ENCODE measurements around the gene PEX10.
A peak's percentile ranks its signal among the peaks of the same experiment; 100 is the strongest.

PEX10 gene

GRCh38 chr1:2425892-2426291 lies 13.5 kb upstream of the PEX10 start:
- DNase-seq (ENCODE audit: low read depth in 2 of 2), result no peak

- DNase-seq (ENCODE audit: low read depth in 2 of 2), result no peak
These were observed 10.2 kb upstream of the PEX10 start for GRCh38 chr1:2422523-2422922.

- no peak for DNase-seq (ENCODE audit: low read depth in 2 of 2)
These were observed 7.1 kb upstream of the PEX10 start for GRCh38 chr1:2419416-2419815.

- no peak for DNase-seq (ENCODE audit: low read depth in 2 of 2)
These were observed 6.5 kb upstream of the PEX10 start for GRCh38 chr1:2418791-2419320.

GRCh38 chr1:2417833-2418225 lies 5.5 kb upstream of the PEX10 start:
- DNase-seq (ENCODE audit: low read depth in 2 of 2), result no peak

GRCh38 chr1:2417083-2417832 lies 4.9 kb upstream of the PEX10 start:
- no peak for DNase-seq (ENCODE audit: low read depth in 2 of 2)

- no peak for DNase-seq (ENCODE audit: low read depth in 2 of 2)
These were observed 4.0 kb upstream of the PEX10 start for GRCh38 chr1:2416403-2416802.

- DNase-seq (ENCODE audit: low read depth in 2 of 2), result no peak
These were observed 3.4 kb upstream of the PEX10 start for GRCh38 chr1:2415801-2416208.

- DNase-seq (ENCODE audit: low read depth in 2 of 2), result no peak
These were observed 3.0 kb upstream of the PEX10 start for GRCh38 chr1:2415337-2415736.

- peak; percentile 55 to 75 for DNase-seq (ENCODE audit: low read depth in 2 of 2)
These were observed 2.1 kb upstream of the PEX10 start for GRCh38 chr1:2414297-2414958.

- DNase-seq (ENCODE audit: low read depth in 2 of 2), result no peak
These were observed 1.3 kb upstream of the PEX10 start for GRCh38 chr1:2413495-2414296.

- DNase-seq (ENCODE audit: low read depth in 2 of 2), result peak; percentile 22 to 44
These were observed 570 bp upstream of the PEX10 start for GRCh38 chr1:2412773-2413494.

GRCh38 chr1:2411801-2412394 lies 466 bp downstream of the PEX10 start:
- no peak for DNase-seq (ENCODE audit: low read depth in 2 of 2)

GRCh38 chr1:2409745-2410144 lies 2.6 kb downstream of the PEX10 start:
- DNase-seq (ENCODE audit: low read depth in 2 of 2), result no peak

- DNase-seq (ENCODE audit: low read depth in 2 of 2), result no peak
These were observed 3.5 kb downstream of the PEX10 start for GRCh38 chr1:2408859-2409276.

- no peak for DNase-seq (ENCODE audit: low read depth in 2 of 2)
These were observed 3.9 kb downstream of the PEX10 start for GRCh38 chr1:2408456-2408855.

- DNase-seq (ENCODE audit: low read depth in 2 of 2), result no peak
These were observed 4.4 kb downstream of the PEX10 start for GRCh38 chr1:2407991-2408275.

GRCh38 chr1:2407166-2407990 lies 5.0 kb downstream of the PEX10 start:
- DNase-seq (ENCODE audit: low read depth in 2 of 2), result no peak

- DNase-seq (ENCODE audit: low read depth in 2 of 2), result no peak
These were observed 5.8 kb downstream of the PEX10 start for GRCh38 chr1:2406451-2407041.

- no peak for DNase-seq (ENCODE audit: low read depth in 2 of 2)
These were observed 6.6 kb downstream of the PEX10 start for GRCh38 chr1:2405588-2406295.
